NB4 (cell line): Measurements from ENCODE around the gene LRBA.

ENCODE experiments used
- MYC ChIP-seq: IDR thresholded peaks from 2 replicates; pipeline ENCODE4 v1.6.1; 2011; ENCODE audit warnings: low read depth, low read length
- POLR2A ChIP-seq: IDR thresholded peaks from 2 replicates; pipeline ENCODE4 v1.6.1; 2011; ENCODE audit warnings: mild to moderate bottlenecking; ENCODE audit not compliant: insufficient read length; ENCODE audit errors: extremely low read depth
- TF ChIP-seq, protein P1 (sequence below): IDR thresholded peaks from one replicate; pipeline ENCODE4 v1.5.1; 2012; ENCODE audit warnings: low read depth, low read length
- TF ChIP-seq, protein P2 (sequence below): IDR thresholded peaks from 2 replicates; pipeline ENCODE4 v1.6.1; 2011; ENCODE audit warnings: low read depth, low read length

DNA sequence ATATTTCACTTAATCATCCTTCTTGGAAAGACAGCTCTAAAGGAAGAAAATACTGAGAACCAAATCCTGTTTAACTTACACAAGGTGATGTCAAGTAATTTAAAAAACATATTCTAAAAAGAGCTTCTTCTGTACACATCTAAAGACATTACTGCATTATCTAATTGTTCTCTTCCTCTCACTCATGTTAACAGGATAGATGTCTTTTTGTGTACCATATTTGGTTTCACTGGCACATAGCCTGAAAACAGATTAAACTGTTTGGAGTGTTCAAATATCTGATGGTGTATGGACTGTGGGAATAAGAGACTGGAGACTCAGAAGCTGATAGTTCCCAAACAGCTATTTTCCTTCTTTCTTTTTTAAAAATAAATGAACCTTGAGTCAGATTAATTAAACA is 646.4 kb downstream of the LRBA start:
- TF ChIP-seq POLR2A, result no peak
- TF ChIP-seq, protein P1, sequence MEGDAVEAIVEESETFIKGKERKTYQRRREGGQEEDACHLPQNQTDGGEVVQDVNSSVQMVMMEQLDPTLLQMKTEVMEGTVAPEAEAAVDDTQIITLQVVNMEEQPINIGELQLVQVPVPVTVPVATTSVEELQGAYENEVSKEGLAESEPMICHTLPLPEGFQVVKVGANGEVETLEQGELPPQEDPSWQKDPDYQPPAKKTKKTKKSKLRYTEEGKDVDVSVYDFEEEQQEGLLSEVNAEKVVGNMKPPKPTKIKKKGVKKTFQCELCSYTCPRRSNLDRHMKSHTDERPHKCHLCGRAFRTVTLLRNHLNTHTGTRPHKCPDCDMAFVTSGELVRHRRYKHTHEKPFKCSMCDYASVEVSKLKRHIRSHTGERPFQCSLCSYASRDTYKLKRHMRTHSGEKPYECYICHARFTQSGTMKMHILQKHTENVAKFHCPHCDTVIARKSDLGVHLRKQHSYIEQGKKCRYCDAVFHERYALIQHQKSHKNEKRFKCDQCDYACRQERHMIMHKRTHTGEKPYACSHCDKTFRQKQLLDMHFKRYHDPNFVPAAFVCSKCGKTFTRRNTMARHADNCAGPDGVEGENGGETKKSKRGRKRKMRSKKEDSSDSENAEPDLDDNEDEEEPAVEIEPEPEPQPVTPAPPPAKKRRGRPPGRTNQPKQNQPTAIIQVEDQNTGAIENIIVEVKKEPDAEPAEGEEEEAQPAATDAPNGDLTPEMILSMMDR, result no peak
- TF ChIP-seq, protein P2, sequence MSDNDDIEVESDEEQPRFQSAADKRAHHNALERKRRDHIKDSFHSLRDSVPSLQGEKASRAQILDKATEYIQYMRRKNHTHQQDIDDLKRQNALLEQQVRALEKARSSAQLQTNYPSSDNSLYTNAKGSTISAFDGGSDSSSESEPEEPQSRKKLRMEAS, result no peak
- TF ChIP-seq MYC, result no peak
